DND-41 (cell line): ENCODE data around the gene ZNF337.

ENCODE experiments used
- EZH2 ChIP-seq: IDR thresholded peaks from 3 replicates; pipeline ENCODE4 v1.6.1; 2012; ENCODE audit warnings: borderline replicate concordance, low read depth, mild to moderate bottlenecking, moderate library complexity, low read length, inconsistent platforms; ENCODE audit not compliant: severe bottlenecking
- TF ChIP-seq, protein P1 (sequence below): IDR thresholded peaks from 2 replicates; pipeline ENCODE4 v1.5.1; 2012; ENCODE audit warnings: borderline replicate concordance, low read length, moderate library complexity, mild to moderate bottlenecking; ENCODE audit not compliant: poor library complexity, severe bottlenecking; ENCODE audit errors: extremely low read depth

- TF ChIP-seq, protein P1, sequence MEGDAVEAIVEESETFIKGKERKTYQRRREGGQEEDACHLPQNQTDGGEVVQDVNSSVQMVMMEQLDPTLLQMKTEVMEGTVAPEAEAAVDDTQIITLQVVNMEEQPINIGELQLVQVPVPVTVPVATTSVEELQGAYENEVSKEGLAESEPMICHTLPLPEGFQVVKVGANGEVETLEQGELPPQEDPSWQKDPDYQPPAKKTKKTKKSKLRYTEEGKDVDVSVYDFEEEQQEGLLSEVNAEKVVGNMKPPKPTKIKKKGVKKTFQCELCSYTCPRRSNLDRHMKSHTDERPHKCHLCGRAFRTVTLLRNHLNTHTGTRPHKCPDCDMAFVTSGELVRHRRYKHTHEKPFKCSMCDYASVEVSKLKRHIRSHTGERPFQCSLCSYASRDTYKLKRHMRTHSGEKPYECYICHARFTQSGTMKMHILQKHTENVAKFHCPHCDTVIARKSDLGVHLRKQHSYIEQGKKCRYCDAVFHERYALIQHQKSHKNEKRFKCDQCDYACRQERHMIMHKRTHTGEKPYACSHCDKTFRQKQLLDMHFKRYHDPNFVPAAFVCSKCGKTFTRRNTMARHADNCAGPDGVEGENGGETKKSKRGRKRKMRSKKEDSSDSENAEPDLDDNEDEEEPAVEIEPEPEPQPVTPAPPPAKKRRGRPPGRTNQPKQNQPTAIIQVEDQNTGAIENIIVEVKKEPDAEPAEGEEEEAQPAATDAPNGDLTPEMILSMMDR, result no peak
- no peak for TF ChIP-seq EZH2
Measured at GRCh38 chr20:25637247-25637646, 59.4 kb downstream of the ZNF337 start.
